Endodermal cell (in vitro differentiated cells): ENCODE measurements around the gene AP5S1. TPM values are rescaled to one million over a fixed set of nuclear protein-coding genes. Genes with fewer than 3 reads are reported as not detected.

Experiments used
- DNase-seq: peaks from one replicate; pipeline ENCODE4 v3.0.0-alpha.2; 2017
- H3K27ac ChIP-seq: 2 replicates; pipeline ENCODE4 v1.5.1; 2013; ENCODE audit warnings: mild to moderate bottlenecking, low read depth, low read length, moderate library complexity
- H3K27me3 ChIP-seq: 2 replicates; pipeline ENCODE4 v1.6.1; 2013; ENCODE audit warnings: mild to moderate bottlenecking, low read length, moderate library complexity; ENCODE audit not compliant: insufficient read depth, control insufficient read depth, poor library complexity, severe bottlenecking
- H3K36me3 ChIP-seq: 2 replicates; pipeline ENCODE4 v1.7.0; 2013; ENCODE audit warnings: mild to moderate bottlenecking, low read length, moderate library complexity; ENCODE audit not compliant: control insufficient read depth, insufficient read depth
- H3K4me1 ChIP-seq: one replicate; pipeline ENCODE4 v1.7.0; 2013; ENCODE audit warnings: low read length; ENCODE audit not compliant: control insufficient read depth, insufficient read depth
- H3K4me3 ChIP-seq: 2 replicates; pipeline ENCODE4 v1.5.1; 2013; ENCODE audit warnings: mild to moderate bottlenecking, low read length, moderate library complexity
- H3K9ac ChIP-seq: 2 replicates; pipeline ENCODE4 v1.6.1; 2013; ENCODE audit warnings: mild to moderate bottlenecking, low read length, moderate library complexity; ENCODE audit not compliant: poor library complexity, severe bottlenecking; ENCODE audit errors: extremely low read depth
- H3K9me3 ChIP-seq: 2 replicates; pipeline ENCODE4 v1.6.1; 2013; ENCODE audit warnings: mild to moderate bottlenecking, low read length, moderate library complexity; ENCODE audit not compliant: control insufficient read depth
- H3K27ac Mint-ChIP-seq: 2 replicates; pipeline ENCODE4 v1.8.0; 2020; ENCODE audit warnings: mixed read lengths
- H3K27me3 Mint-ChIP-seq: 2 replicates; pipeline ENCODE4 v1.8.0; 2021; ENCODE audit warnings: mild to moderate bottlenecking, mixed read lengths; ENCODE audit not compliant: insufficient read depth
- H3K36me3 Mint-ChIP-seq: 2 replicates; pipeline ENCODE4 v1.8.0; 2020; ENCODE audit warnings: low read depth, mixed read lengths
- H3K4me1 Mint-ChIP-seq: 2 replicates; pipeline ENCODE4 v1.8.0; 2020; ENCODE audit warnings: mixed read lengths
- H3K4me3 Mint-ChIP-seq: 2 replicates; pipeline ENCODE4 v1.8.0; 2020; ENCODE audit warnings: mild to moderate bottlenecking, moderate library complexity, mixed read lengths
- H3K9me3 Mint-ChIP-seq: 2 replicates; pipeline ENCODE4 v1.8.0; 2020; ENCODE audit warnings: mild to moderate bottlenecking, mixed read lengths
- WGBS, 2 experiments: methylation state at CpG; one replicate each; pipeline versions ENCODE4 v1.1.5 to v1.1.7; 2013; ENCODE audit warnings: missing lambda C conversion rate in 2 of 2, mixed read lengths in 1 of 2; ENCODE audit not compliant: insufficient coverage in 1 of 2, insufficient read length in 1 of 2; 5-methylcytosine and 5-hydroxymethylcytosine counted together
- total RNA-seq, 2 donors: library from RNA; stranded (reverse); fragmentation: NEBNext Ultra II Directional in 1 of 2; extraction: Animal tissue kit (Norgen Biotek cat#: 25700) in 1 of 2; gene quantifications; 2 replicates in 1 of 2; 3 replicates in 1 of 2; pipeline ENCODE4 v1.2.1, GENCODE V29; 2021
- TF ChIP-seq, protein P1 (sequence below): fragments of 200-600 bp; sonication (generic); conservative IDR thresholded peaks from 2 replicates; pipeline ENCODE4 v1.5.0; 2021; ENCODE audit warnings: antibody characterized with exemption, mild to moderate bottlenecking

Gene AP5S1
- total RNA-seq, 2 donors from 2014 or later: 5.1 to 6.1 TPM

DNA sequence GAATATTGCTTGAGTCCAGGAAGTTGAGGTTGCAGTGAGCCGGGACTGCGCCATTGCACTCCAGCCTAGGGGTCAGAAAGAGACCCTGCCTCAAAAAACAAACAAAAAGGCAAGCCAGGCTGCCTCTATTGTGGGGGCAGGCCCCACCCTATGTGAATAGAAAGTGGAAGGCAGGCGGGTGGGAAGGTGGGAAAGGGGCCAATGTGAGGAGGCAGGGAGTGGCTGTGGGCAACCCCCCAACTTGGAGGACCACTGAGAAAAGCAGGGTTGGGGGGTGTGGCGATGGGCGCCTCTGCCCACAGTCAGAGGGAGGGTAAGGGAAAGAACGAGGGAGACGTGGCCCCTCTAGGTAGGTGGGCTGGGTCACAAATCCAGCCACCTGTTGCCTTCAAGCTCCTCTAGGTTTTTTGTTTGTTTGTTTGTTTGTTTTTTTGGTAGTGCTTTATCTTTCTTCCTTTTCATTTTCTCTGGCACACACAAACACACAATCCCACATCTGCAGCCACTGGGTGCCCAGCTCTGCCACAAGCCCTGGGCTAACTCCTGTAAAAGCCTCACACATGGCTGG lies 5.3 kb upstream of the AP5S1 start:
- H3K27me3 Mint-ChIP-seq: peaks cover 8% of the 10 kb centered on the region
- H3K4me1 ChIP-seq: peaks cover 4% of the 10 kb centered on the region
- no peak overlapping the region for H3K9ac ChIP-seq
- H3K4me3 ChIP-seq: no peak overlapping the region
- no peaks in the 10 kb centered on the region for H3K4me1 Mint-ChIP-seq
- H3K9me3 ChIP-seq: no peaks in the 10 kb centered on the region
- H3K27ac ChIP-seq: no peak overlapping the region
- no peaks in the 10 kb centered on the region for H3K36me3 Mint-ChIP-seq
- DNase-seq: no peak
- H3K4me3 Mint-ChIP-seq: no peak overlapping the region
- H3K27me3 ChIP-seq: no peaks in the 10 kb centered on the region
- H3K36me3 ChIP-seq: no peaks in the 10 kb centered on the region
- no peaks in the 10 kb centered on the region for H3K9me3 Mint-ChIP-seq
- WGBS, 2 experiments: 90 to 92% methylated on average over 6 to 7 of the region's 7 CpGs
- TF ChIP-seq, protein P1, sequence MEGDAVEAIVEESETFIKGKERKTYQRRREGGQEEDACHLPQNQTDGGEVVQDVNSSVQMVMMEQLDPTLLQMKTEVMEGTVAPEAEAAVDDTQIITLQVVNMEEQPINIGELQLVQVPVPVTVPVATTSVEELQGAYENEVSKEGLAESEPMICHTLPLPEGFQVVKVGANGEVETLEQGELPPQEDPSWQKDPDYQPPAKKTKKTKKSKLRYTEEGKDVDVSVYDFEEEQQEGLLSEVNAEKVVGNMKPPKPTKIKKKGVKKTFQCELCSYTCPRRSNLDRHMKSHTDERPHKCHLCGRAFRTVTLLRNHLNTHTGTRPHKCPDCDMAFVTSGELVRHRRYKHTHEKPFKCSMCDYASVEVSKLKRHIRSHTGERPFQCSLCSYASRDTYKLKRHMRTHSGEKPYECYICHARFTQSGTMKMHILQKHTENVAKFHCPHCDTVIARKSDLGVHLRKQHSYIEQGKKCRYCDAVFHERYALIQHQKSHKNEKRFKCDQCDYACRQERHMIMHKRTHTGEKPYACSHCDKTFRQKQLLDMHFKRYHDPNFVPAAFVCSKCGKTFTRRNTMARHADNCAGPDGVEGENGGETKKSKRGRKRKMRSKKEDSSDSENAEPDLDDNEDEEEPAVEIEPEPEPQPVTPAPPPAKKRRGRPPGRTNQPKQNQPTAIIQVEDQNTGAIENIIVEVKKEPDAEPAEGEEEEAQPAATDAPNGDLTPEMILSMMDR: no peak
- H3K27ac Mint-ChIP-seq: no peak overlapping the region

- no peak for DNase-seq
- WGBS, 2 experiments: 87 to 92% methylated on average over 6 to 9 of the region's 9 CpGs
- Mint-ChIP-seq H3K9me3 (no peaks in the 10 kb centered on the region), H3K27me3 (peaks cover 8% of the 10 kb centered on the region), H3K36me3 (no peaks in the 10 kb centered on the region), H3K4me3 (no peak overlapping the region), H3K27ac (no peak overlapping the region), H3K4me1 (no peaks in the 10 kb centered on the region)
- Histone ChIP-seq H3K36me3 (no peaks in the 10 kb centered on the region), H3K27me3 (no peaks in the 10 kb centered on the region), H3K9ac (no peak overlapping the region), H3K4me3 (no peak overlapping the region), H3K4me1 (peaks cover 4% of the 10 kb centered on the region), H3K9me3 (no peaks in the 10 kb centered on the region), H3K27ac (no peak overlapping the region)
- TF ChIP-seq, protein P1: no peak
Measured at GRCh38 chr20:3815703-3816315, 4.5 kb upstream of the AP5S1 start.

DNA sequence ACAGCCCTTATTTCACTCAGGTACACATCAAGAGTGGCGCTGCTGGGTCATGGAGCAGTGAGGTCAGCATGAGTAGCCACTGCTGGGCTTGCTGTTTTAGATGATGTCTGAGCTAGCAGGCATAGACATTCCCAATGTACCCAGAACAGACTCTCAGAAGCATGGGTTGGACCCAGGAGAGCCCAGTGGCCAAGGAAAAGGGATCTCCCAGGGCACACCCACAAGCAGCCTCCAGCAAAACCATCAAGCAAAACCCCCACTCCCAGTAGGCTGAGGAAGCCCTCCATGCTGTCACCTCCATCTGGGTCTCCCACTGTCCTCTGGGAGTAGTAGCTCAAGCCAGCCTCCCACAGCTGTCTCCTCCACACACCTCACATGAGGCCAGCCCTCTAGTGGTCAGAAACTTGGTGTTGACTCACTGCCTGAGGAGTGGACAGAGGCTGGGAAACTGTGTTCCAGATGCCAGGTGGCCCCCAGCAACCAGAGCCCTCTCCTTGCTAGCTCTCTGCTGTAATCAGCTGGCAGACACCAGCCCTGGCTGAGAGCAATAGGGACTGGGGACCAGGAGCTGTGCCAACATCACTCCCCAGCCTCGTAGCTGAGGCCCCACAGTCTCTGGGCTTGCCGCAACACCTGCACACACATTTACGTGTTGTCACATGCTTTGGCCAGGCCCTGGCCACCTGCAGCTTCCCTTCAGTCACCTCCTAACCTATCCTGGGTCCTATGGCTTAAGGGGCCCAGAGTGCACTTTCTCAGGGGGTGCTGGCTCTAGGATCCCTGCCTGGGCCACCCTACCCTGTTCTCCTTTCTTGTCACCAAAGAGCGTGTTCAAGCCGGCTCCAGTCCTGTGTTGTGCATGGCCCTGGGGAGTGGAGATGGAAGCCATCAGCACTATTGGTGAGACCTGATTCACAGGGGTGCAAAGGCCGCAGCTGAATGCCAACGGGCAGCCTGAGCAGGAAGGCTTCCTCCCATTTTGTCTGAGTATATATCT lies 1.9 kb upstream of the AP5S1 start:
- Mint-ChIP-seq H3K27me3 (peaks cover 8% of the 10 kb centered on the region), H3K36me3 (peaks cover 4% of the 10 kb centered on the region), H3K4me1 (peaks cover 2% of the 10 kb centered on the region), H3K9me3 (no peaks in the 10 kb centered on the region), H3K27ac (peak overlapping the region; percentile 13), H3K4me3 (peak overlapping the region; percentile 78)
- Histone ChIP-seq H3K27me3 (no peaks in the 10 kb centered on the region), H3K27ac (no peak overlapping the region), H3K9ac (no peak overlapping the region), H3K36me3 (peaks cover 11% of the 10 kb centered on the region), H3K4me3 (no peak overlapping the region), H3K4me1 (peaks cover 4% of the 10 kb centered on the region), H3K9me3 (no peaks in the 10 kb centered on the region)
- peak; percentile 93 for DNase-seq
- TF ChIP-seq, protein P1: peak; percentile 83
- WGBS, 2 experiments: 97% methylated on average over 7 to 8 of the region's 8 CpGs
